ENCODE measurements around the gene IL6ST. TPM values are rescaled to one million over a fixed set of nuclear protein-coding genes. Genes with fewer than 3 reads are reported as not detected.
"Not testable (repeated sequence)": the region's sequence is repeated elsewhere in the genome, so short reads cannot be mapped to it uniquely, and the experiment has no call there.

IL6ST gene
- total and polyA plus RNA-seq, 2 donors (not counting 1 experiment from before 2014, with no cell fraction given), result 768 to 978 TPM

- H3K9me3 ChIP-seq (ENCODE audit: control insufficient read depth, insufficient read depth, low read depth, low read length), result no peaks in the 10 kb centered on the region
- H3K36me3 ChIP-seq (ENCODE audit: control insufficient read depth, insufficient read depth, low read length), result no peaks in the 10 kb centered on the region
- H3K4me2 ChIP-seq (ENCODE audit: extremely low read depth, insufficient read depth, low read length), result no peak overlapping the region
- peak overlapping the region; percentile 42 for H3K27ac ChIP-seq (ENCODE audit: insufficient read depth, low read length)
- TF ChIP-seq EZH2 (IDR thresholded peaks at IDR 0.05; ENCODE audit: low read length, missing control alignments) (no peak), CTCF (conservative IDR thresholded peaks at IDR 0.05 in 1 of 2, IDR thresholded peaks at IDR 0.05 in 1 of 2; ENCODE audit: low read depth in 1 of 2, low read length in 2 of 2) (no peak)
- no peak overlapping the region for H3K4me3 ChIP-seq (replicated peaks in 1 of 4; ENCODE audit: control extremely low read depth in 1 of 4, insufficient read depth in 1 of 4, low read depth in 3 of 4, low read length in 4 of 4)
- peaks cover 2% of the 10 kb centered on the region for H3K4me1 ChIP-seq (ENCODE audit: control insufficient read depth, extremely low read depth, insufficient read depth, low read length)
- H4K20me1 ChIP-seq (ENCODE audit: control insufficient read depth, extremely low read depth, insufficient read depth, low read length), result no peaks in the 10 kb centered on the region
- peak; percentile 55 to 56 for DNase-seq (ENCODE audit: low read depth in 2 of 2)
- H3K27me3 ChIP-seq (ENCODE audit: control insufficient read depth, insufficient read depth, low read length), result no peaks in the 10 kb centered on the region
- H2AFZ ChIP-seq (ENCODE audit: low read length), result no peak overlapping the region
- H3K79me2 ChIP-seq (ENCODE audit: control insufficient read depth, insufficient read depth, low read length), result no peaks in the 10 kb centered on the region
- H3K9ac ChIP-seq (ENCODE audit: insufficient read depth, low read length), result no peak overlapping the region
These were observed 8.4 kb upstream of the IL6ST start for GRCh38 chr5:56003179-56003578.

- TF ChIP-seq EZH2 (IDR thresholded peaks at IDR 0.05; ENCODE audit: low read length, missing control alignments) (no peak), CTCF (conservative IDR thresholded peaks at IDR 0.05 in 1 of 2, IDR thresholded peaks at IDR 0.05 in 1 of 2; ENCODE audit: low read depth in 1 of 2, low read length in 2 of 2) (no peak)
- H3K36me3 ChIP-seq (ENCODE audit: control insufficient read depth, insufficient read depth, low read length), result no peaks in the 10 kb centered on the region
- DNase-seq (ENCODE audit: low read depth in 2 of 2), result no peak
- H3K9me3 ChIP-seq (ENCODE audit: control insufficient read depth, insufficient read depth, low read depth, low read length), result no peaks in the 10 kb centered on the region
- H3K4me3 ChIP-seq (replicated peaks in 1 of 4; ENCODE audit: control extremely low read depth in 1 of 4, insufficient read depth in 1 of 4, low read depth in 3 of 4, low read length in 4 of 4), result no peak overlapping the region
- no peaks in the 10 kb centered on the region for H3K27me3 ChIP-seq (ENCODE audit: control insufficient read depth, insufficient read depth, low read length)
- H2AFZ ChIP-seq (ENCODE audit: low read length), result no peak overlapping the region
- no peak overlapping the region for H3K27ac ChIP-seq (ENCODE audit: insufficient read depth, low read length)
- no peaks in the 10 kb centered on the region for H4K20me1 ChIP-seq (ENCODE audit: control insufficient read depth, extremely low read depth, insufficient read depth, low read length)
- H3K4me1 ChIP-seq (ENCODE audit: control insufficient read depth, extremely low read depth, insufficient read depth, low read length), result peaks cover 2% of the 10 kb centered on the region
- H3K4me2 ChIP-seq (ENCODE audit: extremely low read depth, insufficient read depth, low read length), result no peak overlapping the region
- H3K79me2 ChIP-seq (ENCODE audit: control insufficient read depth, insufficient read depth, low read length), result no peaks in the 10 kb centered on the region
- H3K9ac ChIP-seq (ENCODE audit: insufficient read depth, low read length), result no peak overlapping the region
These were observed 7.5 kb upstream of the IL6ST start for GRCh38 chr5:56002303-56002702.

DNA sequence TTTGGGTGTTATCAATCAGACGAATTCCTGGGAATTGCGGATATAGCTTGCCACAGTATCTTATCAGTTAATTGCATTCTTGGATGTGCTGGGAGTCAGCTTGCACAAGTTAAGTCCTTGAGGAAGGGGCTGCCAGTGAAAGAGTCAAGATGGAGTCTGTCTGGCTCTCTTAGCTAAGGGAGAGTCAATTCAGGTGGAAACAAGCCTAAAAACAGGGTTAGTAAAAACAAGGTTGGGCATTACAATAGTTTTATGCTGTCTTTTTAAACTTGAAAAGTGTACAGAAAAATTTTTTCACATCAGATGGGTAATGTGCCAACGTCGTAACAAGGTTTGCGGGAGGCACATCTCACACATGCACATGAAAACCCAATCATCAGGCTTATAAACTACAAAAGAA lies 5.5 kb upstream of the IL6ST start:
- not testable (repeated sequence) for H3K4me3 ChIP-seq (replicated peaks in 1 of 4; ENCODE audit: control extremely low read depth in 1 of 4, insufficient read depth in 1 of 4, low read depth in 3 of 4, low read length in 4 of 4); DNase-seq (ENCODE audit: low read depth in 2 of 2); H2AFZ ChIP-seq (ENCODE audit: low read length); H3K4me1 ChIP-seq (ENCODE audit: control insufficient read depth, extremely low read depth, insufficient read depth, low read length); H3K9ac ChIP-seq (ENCODE audit: insufficient read depth, low read length); H3K27me3 ChIP-seq (ENCODE audit: control insufficient read depth, insufficient read depth, low read length); H3K4me2 ChIP-seq (ENCODE audit: extremely low read depth, insufficient read depth, low read length); H3K9me3 ChIP-seq (ENCODE audit: control insufficient read depth, insufficient read depth, low read depth, low read length); H4K20me1 ChIP-seq (ENCODE audit: control insufficient read depth, extremely low read depth, insufficient read depth, low read length); H3K79me2 ChIP-seq (ENCODE audit: control insufficient read depth, insufficient read depth, low read length); H3K36me3 ChIP-seq (ENCODE audit: control insufficient read depth, insufficient read depth, low read length); H3K27ac ChIP-seq (ENCODE audit: insufficient read depth, low read length)

All from fibroblast of lung (primary cell).